Activated effector memory CD4-positive, alpha-beta T cell treated with anti-CD3 and anti-CD28 coated beads, Interleukin-2, amount 50 U/mL, for 16 hours (primary cell): Measurements from ENCODE around the gene LDLRAD2.

Source experiments
- DNase-seq: peaks from one replicate; pipeline ENCODE4 v3.0.0-alpha.2; 2020

LDLRAD2 gene

DNA sequence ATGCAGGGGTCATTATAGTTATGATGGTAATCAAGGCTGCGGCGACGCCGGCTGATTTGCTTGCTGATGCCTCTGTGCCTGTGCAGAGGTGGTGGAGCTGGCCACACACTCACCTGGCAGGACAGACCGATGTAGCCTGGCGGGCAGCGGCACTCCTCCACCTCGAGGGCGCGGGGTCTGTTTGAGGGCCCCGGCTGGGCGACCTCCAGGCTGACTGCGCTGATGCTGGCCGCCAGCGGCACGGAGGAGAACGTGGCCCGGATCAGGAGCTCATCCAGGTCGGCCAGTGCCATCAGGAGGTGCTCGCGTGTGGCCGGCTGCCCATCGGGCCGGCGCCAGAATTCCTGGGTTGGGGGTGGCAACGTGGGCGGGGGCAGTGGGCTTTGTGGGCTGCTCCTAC lies 52.7 kb downstream of the LDLRAD2 start:
- DNase-seq = no peak

DNA sequence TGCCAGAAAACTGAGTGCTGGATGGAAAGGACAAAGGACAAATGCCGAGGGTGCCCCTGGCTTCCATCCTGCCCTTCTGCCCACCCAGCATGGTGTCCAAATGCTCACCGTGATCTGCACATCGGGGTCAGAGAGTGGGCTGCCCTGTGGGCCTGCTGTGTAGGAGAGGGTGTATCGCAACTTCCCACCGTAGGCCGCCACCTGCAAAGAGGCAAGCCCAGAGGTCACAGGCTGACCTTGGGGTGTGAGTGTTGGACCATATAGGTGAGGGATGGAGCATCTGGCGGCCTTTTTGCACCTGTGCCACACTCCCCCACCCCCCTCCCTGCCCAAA lies 53.5 kb downstream of the LDLRAD2 start:
- no peak for DNase-seq

- DNase-seq = no peak
Measured at GRCh38 chr1:21865943-21866706, 54.1 kb downstream of the LDLRAD2 start.

- no peak for DNase-seq
Measured at GRCh38 chr1:21866707-21867043, 54.6 kb downstream of the LDLRAD2 start.

GRCh38 chr1:21867451-21867996 lies 55.5 kb downstream of the LDLRAD2 start:
- DNase-seq = no peak

- no peak for DNase-seq
Measured at GRCh38 chr1:21868482-21868881, 56.4 kb downstream of the LDLRAD2 start.

DNA sequence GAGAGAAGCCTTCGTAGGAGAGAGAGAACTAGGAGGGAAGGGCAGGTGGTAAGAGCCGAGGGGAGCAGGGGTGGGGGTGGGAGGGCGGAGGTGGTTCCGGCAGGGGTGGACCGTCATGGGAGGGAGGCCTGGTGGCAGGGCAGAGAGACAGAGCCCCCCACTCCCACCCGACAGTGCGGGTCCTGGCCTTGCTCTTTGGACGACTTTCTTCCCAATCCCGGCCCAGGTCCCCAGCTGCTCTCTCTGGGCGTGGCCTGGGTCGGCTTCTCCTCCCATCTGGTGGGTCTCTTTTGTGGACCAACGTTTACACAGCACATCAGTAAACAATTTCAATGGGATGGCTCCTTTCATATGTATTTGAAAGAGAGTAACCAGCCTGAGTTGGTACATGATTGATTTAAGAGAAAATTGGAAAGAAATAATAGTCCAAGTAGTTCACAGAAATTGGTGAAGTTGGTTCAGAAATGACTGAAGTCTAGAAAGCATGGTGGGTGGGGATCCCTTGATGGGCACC lies 56.9 kb downstream of the LDLRAD2 start:
- DNase-seq = no peak

- no peak for DNase-seq
Measured at GRCh38 chr1:21869620-21870121, 57.6 kb downstream of the LDLRAD2 start.

DNA sequence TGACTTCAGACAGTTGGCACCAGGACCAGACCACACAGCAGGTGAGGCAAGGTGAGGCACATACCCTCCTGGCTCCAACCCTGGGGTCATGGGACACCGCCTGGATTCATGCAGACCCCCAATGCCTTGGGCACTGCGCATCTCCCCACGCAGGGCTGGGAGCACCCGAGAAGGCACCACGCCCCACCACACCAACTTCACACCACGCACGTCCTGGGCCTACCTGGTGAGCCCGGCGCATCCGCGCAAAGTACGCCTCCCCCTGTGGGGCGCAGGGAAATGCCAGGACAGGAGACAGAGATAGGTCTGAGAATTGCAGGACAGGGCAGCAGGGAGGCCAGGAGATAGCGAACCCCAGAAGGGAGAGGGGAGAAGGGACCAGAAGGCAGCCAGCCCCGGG lies 58.5 kb downstream of the LDLRAD2 start:
- DNase-seq = no peak

- no peak for DNase-seq
Measured at GRCh38 chr1:21871943-21872342, 59.9 kb downstream of the LDLRAD2 start.

DNA sequence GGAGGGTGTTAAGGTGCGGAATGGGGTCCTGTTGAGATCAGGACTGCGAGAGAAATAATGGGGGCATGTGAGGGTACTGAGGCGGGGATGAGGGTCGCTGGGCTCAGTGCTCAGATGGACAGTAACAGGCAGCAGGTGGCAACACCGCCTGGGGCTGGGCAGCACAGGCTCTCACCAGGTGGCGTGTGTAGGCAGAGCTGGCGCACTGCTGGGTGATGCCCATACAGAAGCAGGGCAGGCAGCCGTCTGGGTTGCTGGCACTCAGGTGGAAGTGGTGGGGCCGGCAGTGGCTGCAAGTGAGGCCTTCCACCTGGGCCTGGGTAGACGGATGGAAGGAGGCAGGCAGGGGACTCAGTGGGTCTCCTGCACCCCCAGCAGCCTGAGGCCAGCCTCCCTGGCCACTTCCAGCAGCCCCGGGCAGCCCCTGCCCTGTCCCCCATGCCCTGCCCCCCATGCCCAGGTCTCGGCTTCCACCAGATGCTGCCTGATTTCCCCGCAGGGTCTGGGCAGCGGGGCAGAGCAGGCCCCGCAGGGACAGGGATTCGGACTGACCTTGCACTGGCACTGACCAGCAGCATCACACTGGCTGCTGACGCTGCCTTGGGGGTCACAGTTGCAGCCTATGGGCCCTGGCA lies 60.5 kb downstream of the LDLRAD2 start:
- no peak for DNase-seq

DNA sequence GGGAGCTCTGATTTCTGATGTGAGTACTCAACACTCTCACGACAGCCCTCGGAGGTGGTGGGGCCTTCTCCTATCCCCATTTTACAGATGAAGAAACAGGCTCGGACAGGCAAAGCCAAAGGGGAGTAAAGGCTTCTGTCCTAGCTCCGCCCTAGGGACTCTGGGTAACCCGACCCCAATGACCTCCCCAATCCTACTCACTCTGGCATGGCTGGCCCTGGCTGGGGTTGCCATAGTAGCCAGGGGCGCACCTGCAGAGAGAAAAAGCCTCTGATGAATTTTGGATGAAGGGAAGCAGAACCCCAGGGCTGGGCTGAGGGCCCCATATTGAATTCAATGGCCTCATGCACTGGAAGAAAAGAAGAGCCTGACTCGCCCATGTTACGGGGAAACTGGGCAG lies 61.1 kb downstream of the LDLRAD2 start:
- DNase-seq = no peak

- no peak for DNase-seq
Measured at GRCh38 chr1:21873761-21874160, 61.7 kb downstream of the LDLRAD2 start.

- no peak for DNase-seq
Measured at GRCh38 chr1:21874328-21874727, 62.3 kb downstream of the LDLRAD2 start.
